Measurements from ENCODE around the gene ZNF555.
"Not testable (repeated sequence)": the region's sequence is repeated elsewhere in the genome, so short reads cannot be mapped to it uniquely, and the experiment has no call there.

Gene ZNF555

DNA sequence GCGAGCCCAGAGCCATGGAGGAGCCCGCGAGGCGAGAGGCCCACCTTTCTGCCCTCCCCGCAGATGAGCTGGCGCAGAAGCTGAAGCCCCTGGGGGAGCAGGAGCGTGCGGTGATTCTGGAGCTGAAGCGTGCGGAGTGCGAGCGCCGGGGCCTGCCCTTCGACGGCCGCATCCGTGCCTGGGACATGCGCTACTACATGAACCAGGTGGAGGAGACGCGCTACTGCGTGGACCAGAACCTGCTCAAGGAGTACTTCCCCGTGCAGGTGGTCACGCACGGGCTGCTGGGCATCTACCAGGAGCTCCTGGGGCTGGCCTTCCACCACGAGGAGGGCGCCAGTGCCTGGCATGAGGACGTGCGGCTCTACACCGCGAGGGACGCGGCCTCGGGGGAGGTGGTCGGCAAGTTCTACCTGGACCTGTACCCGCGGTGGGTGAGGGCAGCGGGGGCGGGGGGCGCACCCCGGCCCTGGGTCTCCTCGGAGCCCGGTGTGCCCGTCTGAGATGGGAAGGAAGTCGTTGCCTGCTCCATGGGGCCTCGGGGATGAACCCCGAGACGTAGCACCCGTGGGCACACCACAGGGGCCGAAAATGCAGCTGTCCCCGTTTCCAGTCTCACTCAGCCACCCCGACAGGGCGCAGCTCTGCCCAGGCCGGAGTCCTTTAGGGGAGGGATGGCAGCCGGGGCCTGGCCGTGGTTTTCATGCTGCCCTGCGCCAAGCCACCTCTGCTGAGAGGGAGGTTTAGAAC lies 33.7 kb upstream of the ZNF555 start:
- DNase-seq: no peak

DNA sequence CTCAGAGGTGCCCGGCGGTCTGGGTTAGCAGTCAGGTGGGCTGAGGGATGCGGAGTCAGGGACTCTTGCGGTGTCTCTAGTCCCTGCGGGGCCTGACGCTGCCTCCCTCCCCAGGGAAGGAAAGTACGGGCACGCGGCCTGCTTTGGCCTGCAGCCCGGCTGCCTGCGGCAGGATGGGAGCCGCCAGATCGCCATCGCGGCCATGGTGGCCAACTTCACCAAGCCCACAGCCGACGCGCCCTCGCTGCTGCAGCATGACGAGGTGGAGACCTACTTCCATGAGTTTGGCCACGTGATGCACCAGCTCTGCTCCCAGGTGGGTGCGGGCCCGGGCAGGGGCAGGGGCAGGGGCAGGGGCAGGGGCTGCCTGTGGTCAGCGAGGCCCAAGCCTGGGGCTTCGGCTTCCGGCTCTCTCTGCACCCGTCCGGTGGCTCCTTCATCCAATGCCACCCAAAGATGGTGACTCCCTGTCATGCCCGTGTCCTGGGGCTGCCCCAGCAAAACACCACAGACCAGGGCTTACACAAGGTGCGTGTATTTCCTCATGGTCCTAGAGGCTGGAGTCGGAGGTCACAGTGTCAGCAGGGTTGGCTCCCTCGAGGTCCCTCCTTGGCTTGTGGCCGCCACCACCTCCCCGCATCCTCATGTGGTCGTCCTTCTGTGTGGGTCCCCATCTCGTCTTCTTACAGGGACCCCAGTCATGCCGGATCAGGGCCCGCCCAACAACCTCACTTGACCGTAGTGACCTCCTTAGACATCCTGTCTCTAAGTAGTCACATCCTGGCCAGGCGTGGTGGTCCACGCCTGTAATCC lies 32.9 kb upstream of the ZNF555 start:
- no peak for DNase-seq

DNA sequence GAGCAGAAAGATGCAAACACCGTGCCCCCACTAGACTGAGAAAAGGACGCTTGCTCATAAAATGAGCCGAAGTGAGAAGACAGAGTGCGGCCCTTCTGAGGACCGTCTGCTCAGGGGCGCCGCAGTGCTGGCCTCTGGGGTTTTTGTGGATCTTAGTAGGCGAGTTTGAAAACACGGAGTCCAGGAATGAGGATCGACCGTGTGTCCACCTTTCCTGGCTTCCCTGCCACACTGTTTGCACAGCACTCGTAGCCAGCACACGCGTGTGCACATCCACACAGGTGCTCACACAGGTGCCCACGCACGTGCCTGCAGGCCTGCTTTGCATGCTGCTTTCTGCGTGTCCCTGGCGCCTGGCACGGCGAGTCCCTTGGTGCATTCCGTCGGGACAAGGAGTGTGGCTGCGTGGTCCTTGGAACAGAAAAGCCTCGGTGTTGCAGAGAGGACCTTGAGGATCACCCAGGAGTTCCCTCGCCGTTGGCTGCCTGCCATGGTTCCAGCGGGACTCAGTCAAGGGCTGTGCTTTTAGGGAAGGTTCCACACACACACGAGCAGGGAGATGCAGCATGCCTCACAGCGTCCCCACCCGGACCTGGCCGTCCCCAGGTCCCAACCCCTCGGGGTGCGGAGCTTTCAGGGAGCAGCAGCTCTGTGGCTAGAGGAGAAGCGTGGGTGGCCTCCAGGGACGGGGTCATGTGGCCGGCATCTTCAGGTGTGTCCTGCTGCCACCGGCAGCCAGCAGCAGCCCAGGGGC lies 31.7 kb upstream of the ZNF555 start:
- DNase-seq: no peak

DNA sequence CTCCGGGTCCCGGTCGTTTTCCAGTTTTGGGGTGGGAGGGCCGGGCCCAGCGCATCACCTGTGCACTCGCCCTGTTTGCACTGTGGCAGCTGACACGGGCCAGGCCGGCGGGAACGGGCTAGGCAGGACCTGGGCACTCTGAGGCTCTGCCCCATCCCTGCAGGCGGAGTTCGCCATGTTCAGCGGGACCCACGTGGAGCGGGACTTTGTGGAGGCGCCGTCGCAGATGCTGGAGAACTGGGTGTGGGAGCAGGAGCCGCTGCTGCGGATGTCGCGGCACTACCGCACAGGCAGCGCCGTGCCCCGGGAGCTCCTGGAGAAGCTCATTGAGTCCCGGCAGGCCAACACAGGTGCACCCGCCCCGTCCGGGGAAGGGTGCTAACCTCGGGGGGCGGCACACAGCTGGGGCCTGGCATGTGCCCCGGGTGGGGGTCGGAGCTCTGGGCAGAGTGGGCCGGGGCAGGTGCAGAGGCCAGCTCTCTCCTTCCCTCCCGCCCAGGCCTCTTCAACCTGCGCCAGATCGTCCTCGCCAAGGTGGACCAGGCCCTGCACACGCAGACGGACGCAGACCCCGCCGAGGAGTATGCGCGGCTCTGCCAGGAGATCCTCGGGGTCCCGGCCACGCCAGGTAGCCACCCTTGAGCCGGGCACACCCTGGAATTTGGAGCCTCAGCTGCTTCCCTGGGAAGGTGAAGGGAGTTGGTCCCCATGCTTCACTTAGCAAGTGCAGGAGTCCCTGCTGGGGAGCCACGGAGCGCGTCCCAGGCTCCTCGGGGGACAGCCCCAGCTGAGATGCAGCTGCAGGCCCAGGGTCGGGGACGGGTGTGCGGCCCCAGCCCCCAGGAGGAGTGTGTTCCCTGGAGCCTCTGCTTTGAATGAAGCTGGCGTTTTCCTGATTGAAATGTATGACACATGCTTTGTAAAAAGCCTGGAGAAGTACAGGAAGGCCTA lies 30.9 kb upstream of the ZNF555 start:
- DNase-seq: no peak

DNA sequence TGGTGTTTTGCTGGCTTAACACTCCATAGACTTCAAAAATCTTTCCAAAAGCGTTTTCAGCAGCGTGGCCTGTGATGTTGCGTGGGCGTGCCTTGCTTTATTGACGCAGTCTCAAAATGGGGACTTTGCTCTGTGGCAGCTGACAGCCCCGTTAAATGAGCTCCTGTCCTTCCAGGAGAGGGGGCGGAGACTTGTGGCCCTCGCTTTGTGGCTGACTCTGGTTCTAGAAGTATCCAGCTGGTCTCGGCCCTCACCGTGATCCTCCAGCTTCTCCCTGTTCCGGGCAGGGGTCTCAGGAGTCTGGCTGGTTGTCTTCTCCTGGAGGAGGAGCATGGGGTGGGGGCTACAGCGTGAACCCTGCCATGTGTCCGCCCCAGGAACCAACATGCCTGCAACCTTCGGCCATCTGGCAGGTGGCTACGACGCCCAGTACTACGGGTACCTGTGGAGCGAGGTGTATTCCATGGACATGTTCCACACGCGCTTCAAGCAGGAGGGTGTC lies 30.0 kb upstream of the ZNF555 start:
- DNase-seq: no peak

DNA sequence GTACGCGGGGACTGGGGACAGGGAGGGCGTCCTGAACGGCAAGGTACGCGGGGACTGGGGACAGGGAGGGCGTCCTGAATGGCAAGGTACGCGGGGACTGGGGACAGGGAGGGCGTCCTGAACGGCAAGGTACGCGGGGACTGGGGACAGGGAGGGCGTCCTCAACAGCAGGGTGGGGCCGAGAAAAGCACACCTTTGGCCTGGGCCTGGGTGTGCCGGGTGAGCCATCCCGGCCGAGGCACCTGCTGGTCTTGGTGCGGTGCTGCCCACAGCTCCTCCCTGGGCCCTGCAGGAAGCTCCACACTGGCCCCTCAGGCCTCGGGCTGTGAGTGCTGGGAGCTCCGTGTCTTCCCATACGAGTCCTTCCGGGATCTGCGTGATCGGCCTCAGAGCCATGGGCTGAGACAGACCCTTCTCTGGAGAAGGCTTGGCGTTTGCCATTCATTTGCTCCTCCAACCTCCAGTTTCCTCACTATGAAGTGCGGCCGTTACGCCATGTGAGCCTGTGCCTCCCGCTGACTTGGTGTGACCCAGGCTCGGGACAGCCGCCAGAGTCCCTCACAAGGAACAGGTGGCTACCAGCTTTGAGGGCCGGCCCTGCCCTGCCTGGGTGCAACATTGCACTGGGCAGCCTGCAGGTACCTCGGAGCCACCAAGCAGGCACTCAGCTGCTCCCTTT lies 29.4 kb upstream of the ZNF555 start:
- no peak for DNase-seq

DNA sequence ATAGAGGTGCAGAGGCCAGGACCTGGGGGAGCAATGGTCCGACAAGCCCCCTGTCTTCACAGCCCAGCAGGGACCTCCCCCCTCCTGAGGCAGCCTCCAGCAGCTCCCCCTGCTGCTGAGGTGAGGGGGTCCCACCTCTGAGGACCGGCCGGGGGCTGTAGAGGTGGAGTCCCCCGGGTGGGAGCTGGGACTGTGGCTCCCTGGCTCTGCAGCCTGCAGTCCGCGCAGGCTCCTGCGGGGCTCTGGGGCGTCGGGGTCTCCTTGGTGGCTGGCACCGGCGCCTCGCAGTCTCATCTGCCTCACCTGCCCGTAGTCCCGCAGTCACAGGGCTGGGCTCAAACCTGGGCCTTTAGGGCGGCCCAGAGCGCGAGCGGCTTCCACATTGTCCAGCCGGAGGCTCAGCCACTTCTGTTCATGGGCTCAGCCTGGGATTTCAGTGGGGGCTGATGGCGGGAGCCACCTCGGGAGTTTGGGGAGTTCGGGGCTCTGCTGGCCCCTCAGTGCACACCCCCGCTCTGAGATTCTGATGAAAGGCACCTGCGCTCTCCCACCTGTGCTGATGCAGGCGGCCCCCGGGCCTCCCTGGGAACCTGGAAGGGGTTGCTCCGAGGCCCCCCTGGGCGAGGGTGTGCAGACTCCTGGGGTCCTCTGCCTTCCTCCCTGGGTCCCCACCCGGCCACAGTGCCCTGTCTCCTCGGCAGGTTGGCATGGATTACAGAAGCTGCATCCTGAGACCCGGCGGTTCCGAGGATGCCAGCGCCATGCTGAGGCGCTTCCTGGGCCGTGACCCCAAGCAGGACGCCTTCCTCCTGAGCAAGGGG lies 28.7 kb upstream of the ZNF555 start:
- no peak for DNase-seq

DNA sequence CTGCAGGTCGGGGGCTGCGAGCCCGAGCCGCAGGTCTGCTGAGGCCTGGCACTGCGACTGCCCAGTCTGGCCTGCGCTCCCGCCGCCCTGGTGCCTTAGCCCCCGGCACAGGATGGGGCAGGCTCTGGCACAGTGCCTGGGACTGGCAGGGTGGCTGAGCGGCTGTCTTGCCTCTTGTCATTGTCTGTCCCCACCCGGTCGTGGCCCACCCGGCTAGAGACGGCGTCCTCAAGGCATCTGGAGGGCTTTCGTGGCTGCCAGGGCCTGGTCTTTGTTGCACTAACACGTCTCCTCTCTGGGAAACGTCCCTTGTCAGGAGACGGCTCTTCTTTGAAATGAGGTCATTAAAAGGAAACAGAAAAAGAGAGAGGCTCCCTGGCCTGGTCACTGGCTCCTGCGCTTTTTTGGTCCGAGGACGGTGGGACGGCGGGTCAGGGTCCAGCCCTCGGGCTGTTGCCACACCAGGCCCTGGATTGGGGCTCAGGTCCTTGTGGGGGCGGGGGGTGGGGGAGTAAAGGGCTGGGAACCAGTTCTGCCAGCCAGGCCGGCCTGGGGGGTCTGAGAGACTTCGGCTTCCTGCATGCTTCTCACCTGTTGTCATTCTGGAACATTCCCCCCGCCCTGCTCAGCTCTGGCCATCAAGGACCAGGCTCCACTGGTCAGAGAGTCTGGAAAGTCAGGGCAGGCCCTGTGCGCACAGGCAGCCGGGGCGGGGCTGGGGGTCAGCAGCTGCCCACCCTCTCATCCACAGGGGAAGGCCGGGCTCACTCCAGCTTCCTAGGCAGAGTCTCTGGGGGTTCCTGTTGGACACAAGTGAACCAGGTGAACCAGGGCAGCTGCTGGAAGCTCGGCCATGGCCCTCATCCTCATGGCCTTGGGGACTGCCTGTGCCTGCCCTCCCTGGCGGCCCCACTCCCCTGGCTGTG lies 27.8 kb upstream of the ZNF555 start:
- no peak for DNase-seq

DNA sequence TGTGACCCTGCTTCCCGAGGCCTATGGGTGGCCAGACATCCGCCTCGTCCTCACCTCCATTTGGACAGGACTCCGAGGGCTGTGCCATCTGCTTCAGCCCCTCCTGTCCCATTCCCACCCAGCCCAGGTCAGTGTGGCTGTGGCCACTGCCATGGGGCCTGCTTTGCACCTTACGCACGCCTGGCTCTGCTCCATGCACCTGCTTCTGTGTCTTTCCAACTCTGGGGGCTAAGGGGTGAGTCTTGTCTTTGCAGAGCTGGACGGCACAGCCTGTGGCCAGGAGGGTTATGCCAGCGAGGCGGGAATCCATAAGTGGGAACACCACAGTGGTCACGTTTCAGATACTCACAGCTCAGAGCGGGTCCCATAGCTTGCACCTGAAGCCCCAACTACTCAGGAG lies 26.8 kb upstream of the ZNF555 start:
- no peak for DNase-seq

DNA sequence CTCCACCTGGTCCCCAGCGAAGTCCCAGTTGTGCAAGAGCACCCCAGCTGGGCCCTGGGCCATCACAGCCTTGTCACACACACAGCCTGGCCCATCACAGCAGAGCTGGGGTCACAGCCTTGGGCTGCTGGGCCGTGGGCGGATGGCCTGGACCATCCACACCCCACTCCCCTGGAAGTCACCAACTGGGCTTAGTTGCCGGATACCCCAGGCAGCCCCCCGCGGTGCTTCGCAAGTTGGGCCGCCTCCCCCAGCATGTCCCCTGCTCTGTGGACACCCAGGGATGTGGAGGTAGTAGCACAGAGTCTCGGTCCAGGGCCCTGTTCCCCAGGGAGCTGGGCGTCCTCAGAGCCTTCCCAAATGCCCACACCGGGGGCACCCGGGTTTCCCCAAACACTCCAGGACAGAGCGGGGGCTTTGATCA lies 26.1 kb upstream of the ZNF555 start:
- no peak for DNase-seq

DNA sequence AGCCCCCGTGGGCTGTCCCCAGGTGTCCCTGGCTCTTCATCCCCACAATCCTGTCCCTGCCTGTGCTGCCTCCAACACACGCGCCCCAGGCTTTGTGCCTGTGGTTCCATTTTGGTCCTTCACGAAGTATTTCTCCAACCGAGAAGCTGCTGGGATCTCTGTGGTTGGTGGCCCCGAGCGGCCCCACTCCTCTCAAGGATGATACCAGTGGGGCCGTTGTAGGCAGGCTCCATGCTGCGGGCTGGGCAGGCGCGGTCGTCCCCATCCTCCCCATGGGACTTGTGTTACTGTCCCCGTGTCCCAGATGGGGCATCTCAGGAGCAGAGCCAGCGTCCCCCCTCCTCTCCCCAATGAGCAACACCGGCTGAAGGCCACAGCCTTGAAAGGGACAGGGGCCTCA lies 25.4 kb upstream of the ZNF555 start:
- DNase-seq: no peak

DNA sequence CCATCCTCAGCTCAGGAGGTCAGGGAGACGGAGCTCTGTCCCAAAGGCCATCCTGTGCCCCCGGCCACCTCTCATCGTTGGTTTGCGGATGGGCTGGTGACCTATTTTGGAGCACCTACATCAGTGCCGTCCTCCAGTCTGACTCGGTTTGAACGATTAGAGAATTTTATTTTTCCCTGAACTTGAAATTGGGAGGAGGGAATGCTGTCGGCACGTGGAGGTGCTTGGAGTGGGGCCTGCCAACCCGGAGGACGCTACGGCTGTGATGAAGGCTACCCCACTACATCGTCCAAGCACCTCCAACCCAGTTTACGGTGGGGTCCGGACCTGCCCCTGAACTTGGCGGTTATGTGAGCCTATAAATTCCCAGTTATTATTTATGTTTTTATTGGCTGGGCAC lies 24.6 kb upstream of the ZNF555 start:
- DNase-seq: no peak

DNA sequence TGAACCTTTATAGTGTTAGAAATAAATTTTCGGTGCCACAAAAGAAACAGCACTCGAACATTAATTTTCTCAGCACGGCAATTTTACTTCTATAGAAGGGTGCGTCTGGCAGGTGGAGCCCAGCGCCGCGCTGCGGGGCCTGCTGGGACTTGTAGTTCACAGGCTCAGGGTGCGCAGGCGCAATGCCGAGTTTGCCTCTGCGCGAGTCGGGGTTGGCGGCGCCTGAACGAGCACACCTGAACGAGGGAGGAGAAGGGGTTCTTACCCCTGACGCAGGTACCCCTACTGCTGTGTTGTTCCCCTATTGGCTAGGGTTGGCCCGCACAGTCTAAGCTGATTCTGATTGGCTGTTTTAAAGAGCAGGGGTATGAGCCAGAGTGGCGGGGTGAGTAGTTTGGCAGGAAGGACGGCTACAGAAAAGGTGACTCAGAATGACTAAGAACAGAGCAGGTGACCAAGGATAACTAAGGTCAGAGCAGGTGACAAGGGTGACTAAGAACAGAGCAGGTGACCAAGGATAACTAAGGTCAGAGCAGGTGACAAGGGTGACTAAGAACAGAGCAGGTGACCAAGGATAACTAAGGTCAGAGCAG lies 23.9 kb upstream of the ZNF555 start:
- not testable (repeated sequence) for DNase-seq

DNA sequence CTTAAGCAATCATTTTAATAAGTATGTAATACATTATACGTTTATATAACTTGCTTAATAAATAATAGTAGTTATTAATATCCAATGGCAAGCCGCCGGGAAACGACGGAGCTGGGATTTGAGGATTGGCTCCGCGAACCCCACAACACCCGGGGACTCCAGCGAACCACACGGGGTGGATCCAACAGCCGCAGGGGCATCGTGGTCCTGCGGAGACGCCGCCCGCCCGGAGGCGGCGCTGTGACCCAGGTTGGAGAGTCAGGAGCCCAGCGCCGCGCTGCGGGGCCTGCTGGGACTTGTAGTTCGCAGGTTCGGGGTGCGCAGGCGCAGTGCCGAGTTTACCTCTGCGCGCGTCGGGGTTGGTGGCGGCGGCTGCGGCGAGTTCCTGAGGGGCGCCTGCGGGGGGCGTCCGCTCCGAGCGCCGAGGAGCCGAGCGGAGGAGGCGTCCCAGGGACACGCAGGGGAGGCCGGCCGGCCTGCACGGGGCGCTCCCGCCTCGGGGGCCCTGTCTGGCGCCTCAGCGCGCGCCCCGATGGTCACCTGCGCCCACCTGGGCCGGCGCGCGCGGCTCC lies 21.6 kb upstream of the ZNF555 start, which contains the start of gene ZNF554:
Gene ZNF554, plus strand, starts transcription at position 329 of the 572 bp plus-strand sequence. Its CDS starts 204 bp downstream, at position 533.
- DNase-seq: peak; percentile 83

DNA sequence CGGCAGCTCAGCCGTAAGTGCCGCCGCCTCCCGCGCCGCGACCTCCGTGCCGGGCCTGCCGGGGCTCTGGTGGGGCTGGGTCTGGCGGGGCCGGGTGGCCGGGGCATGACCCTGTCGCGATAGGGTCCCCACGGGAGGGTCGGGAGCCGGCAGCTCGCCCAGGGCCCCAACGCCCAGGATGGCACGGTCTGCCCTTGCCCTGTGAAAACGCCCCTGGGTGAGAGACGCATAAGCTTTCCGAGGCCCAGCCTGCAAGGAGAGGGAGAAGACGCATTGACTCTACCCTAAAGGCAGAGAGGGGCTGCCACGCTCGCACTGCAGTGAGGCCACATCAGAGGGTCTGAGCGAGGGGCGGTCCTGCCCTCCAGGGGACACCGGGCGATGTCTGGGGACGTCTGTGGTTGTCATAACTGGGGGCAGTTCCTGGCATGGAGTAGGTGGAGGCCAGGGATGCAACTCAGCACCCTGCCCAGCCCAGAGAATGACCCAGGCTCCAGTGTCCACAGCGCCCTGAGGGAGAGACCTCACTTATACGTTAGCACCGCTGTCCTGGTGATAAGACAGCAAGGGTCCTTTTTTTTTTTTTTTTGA lies 21.1 kb upstream of the ZNF555 start:
- no peak for DNase-seq

DNA sequence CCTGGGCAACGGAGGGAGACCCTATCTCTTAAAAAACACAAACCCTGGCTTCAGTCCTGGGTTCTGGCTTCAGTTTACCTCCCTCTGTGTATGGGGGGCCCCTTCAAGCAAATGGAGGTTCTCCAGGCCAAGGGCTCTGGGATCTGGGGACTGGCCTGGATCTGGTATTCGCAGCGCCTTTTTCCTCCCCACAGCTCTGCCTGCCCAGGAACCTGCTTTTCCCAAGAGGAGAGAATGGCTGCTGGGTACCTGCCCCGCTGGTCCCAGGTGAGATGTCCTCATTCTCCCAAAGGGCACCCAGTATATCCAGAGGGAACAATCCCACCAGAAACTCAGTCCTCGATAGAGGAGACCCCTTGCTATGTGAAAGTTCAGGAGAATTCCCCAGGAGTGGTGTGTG lies 18.4 kb upstream of the ZNF555 start:
- no peak for DNase-seq

DNA sequence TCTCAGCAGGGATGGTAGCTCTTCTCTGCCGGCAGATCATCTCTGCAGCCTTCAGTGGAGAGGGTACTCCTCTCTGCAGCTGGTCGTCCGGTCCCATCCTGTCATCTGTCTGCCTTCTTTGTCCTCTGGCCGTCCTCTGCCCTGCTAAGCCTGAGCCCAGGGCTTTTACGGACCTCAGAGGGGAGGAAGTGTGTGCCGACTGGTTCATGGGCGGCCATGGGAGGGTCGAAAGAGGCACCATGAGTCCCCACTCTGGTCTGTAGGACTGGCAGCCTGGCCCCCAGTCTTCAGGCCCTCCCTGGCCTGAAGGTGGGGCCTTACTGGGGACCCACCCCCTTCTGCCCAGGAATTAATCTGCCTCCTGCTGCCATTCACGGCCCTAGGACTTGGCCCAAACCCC lies 17.6 kb upstream of the ZNF555 start:
- DNase-seq: no peak

DNA sequence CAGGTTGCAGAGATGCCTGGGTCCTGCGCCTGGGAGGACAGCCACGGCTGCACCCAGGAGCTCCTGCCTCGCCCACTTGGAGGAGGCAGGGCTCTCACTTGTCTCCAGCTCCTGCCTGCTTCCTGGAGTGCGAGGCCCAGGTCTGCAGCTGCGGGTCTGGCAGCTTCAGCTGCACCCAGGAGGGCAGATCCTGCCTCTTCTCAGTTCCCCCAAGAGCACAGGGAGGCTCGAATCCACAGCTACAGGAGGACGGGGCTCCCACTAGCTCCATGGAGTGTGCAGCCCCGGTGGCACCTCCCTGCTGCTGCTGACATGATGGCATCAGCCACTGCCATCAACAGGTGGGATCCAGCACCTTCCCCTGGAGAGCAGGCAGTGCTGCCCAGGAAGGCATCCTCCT lies 17.1 kb upstream of the ZNF555 start:
- no peak for DNase-seq

Measured in NCI-H524 treated with DMSO at 0.1 percent for 48 hours (cell line).